ENCODE measurements around the gene HERC6. TPM values are rescaled to one million over a fixed set of nuclear protein-coding genes. Genes with fewer than 3 reads are reported as not detected.

The HERC6 gene
- total and polyA plus RNA-seq, 2 of the 8 experiments (the other 6 are each of a cell fraction or from before 2014, with no cell fraction given): 3.7 to 3.8 TPM

- POLR2A ChIA-PET (ENCODE audit: partially characterized antibody): no interaction called here
- H3K14ac ChIP-seq (ENCODE audit: insufficient read length): no peak overlapping the region
- no peak overlapping the region for H3K56ac ChIP-seq (replicated peaks; ENCODE audit: insufficient read length, low read depth, low read length)
- no peaks in the 10 kb centered on the region for H3K4me1 ChIP-seq (replicated peaks in 1 of 4; ENCODE audit: control insufficient read depth in 3 of 4, insufficient read depth in 4 of 4, low read length in 3 of 4)
- H2BK5ac ChIP-seq (ENCODE audit: low read depth, low read length): no peak overlapping the region
- 90% methylated on average over 5 of the region's 5 CpGs; no CpG with 5 or more reads in 1 of the 2 experiments for WGBS, 2 experiments (ENCODE audit: extremely low coverage in 1 of 2, insufficient coverage in 1 of 2, insufficient read length in 1 of 2, insufficient replicate concordance in 2 of 2, low coverage in 1 of 2, low lambda C conversion rate in 2 of 2, missing lambda C conversion rate in 1 of 2)
- H4K5ac ChIP-seq (ENCODE audit: insufficient read length, low read depth, low read length): no peak overlapping the region
- no peak overlapping the region for H3K27ac ChIP-seq (ENCODE audit: low read depth, low read length)
- H4K91ac ChIP-seq (replicated peaks; ENCODE audit: insufficient read length, low read length): no peak overlapping the region
- no peak overlapping the region for H2AK5ac ChIP-seq (ENCODE audit: low read depth, low read length)
- H3K23ac ChIP-seq (ENCODE audit: insufficient read length): no peak overlapping the region
- H3K23me2 ChIP-seq (ENCODE audit: low read depth, low read length): no peaks in the 10 kb centered on the region
- no peak overlapping the region for H2BK120ac ChIP-seq (replicated peaks; ENCODE audit: low read depth, low read length)
- CTCF ChIA-PET (ENCODE audit: partially characterized antibody): interaction anchor here (1.1 to 1.5 kb wide), 2 partner anchors 37 to 42 kb away, joined by 3 read pairs; partner anchors contain the start of genes HERC5 and HERC6
- no peak overlapping the region for H3K4me3 ChIP-seq (ENCODE audit: extremely low read depth in 1 of 4, insufficient read depth in 2 of 4, low read depth in 3 of 4, low read length in 4 of 4)
- H2BK15ac ChIP-seq (ENCODE audit: low read length): no peak overlapping the region
- no peaks in the 10 kb centered on the region for H3K9me3 ChIP-seq (ENCODE audit: insufficient read depth in 2 of 2, low read depth in 1 of 2, low read length in 1 of 2)
- H2BK20ac ChIP-seq (ENCODE audit: low read length): no peak overlapping the region
- no peak overlapping the region for H4K8ac ChIP-seq (ENCODE audit: extremely low read depth, insufficient read depth, low read length)
- H3K4me2 ChIP-seq (ENCODE audit: insufficient read depth in 1 of 2, low read depth in 2 of 2, low read length in 2 of 2): no peak overlapping the region
- no peaks in the 10 kb centered on the region for H3K79me1 ChIP-seq (ENCODE audit: low read depth, low read length)
- H3K18ac ChIP-seq (ENCODE audit: extremely low read depth, low read length): no peak overlapping the region
- no peak for TF ChIP-seq SP1 (IDR thresholded peaks at IDR 0.05; ENCODE audit: low read depth, low read length)
- TF ChIP-seq TAF1 (IDR thresholded peaks at IDR 0.05; ENCODE audit: low read depth, low read length): no peak
- no peak for TF ChIP-seq YY1 (IDR thresholded peaks at IDR 0.05; ENCODE audit: low read depth, low read length)
- TF ChIP-seq CHD2 (IDR thresholded peaks at IDR 0.05; ENCODE audit: low read length): no peak
- no peak for TF ChIP-seq CEBPB (IDR thresholded peaks at IDR 0.05; ENCODE audit: low read depth, low read length)
- no peak for TF ChIP-seq TCF12 (IDR thresholded peaks at IDR 0.05; ENCODE audit: low read depth, low read length)
- TF ChIP-seq GABPA (IDR thresholded peaks at IDR 0.05; ENCODE audit: borderline replicate concordance, insufficient read depth, low read length): no peak
- no peak overlapping the region for H2AFZ ChIP-seq (ENCODE audit: low read length)
- no peaks in the 10 kb centered on the region for H3K79me2 ChIP-seq (ENCODE audit: control insufficient read depth in 1 of 2, insufficient read depth in 2 of 2, low read length in 2 of 2)
- no peaks in the 10 kb centered on the region for H3K36me3 ChIP-seq (ENCODE audit: control insufficient read depth in 2 of 4, insufficient read depth in 4 of 4, low read length in 3 of 4)
- no peaks in the 10 kb centered on the region for H3K27me3 ChIP-seq (replicated peaks in 1 of 4; ENCODE audit: control insufficient read depth in 3 of 4, extremely low read depth in 1 of 4, insufficient read depth in 3 of 4, low read length in 3 of 4)
- DNase-seq (ENCODE audit: low read depth in 1 of 2, low spot score in 2 of 2) (no peak), FAIRE-seq (no peak)
- no peak overlapping the region for H2BK12ac ChIP-seq (ENCODE audit: low read depth, low read length)
- H3K4ac ChIP-seq (replicated peaks; ENCODE audit: insufficient read length, low read depth, low read length): no peak overlapping the region
- no peaks in the 10 kb centered on the region for H4K20me1 ChIP-seq (replicated peaks in 1 of 2; ENCODE audit: control insufficient read depth in 1 of 2, insufficient read depth in 2 of 2, low read length in 2 of 2)
- no peak overlapping the region for H3K9ac ChIP-seq (replicated peaks in 1 of 4; ENCODE audit: extremely low read depth in 1 of 4, low read depth in 3 of 4, low read length in 3 of 4)
These were observed 41.2 kb downstream of the HERC6 start for GRCh38 chr4:88419874-88420273.

Measured in H1 (cell line).